IPS-18a (cell line): ENCODE data around the gene ATP2B2.

Experiments
- H3K27ac ChIP-seq: one replicate; pipeline ENCODE4 v1.5.1; 2013; ENCODE audit warnings: low read length
- H3K27me3 ChIP-seq: one replicate; pipeline ENCODE4 v1.6.1; 2013; ENCODE audit warnings: mild to moderate bottlenecking, low read length; ENCODE audit not compliant: control insufficient read depth, insufficient read depth
- H3K36me3 ChIP-seq: one replicate; pipeline ENCODE4 v1.6.1; 2013; ENCODE audit warnings: low read depth, low read length; ENCODE audit not compliant: control insufficient read depth
- H3K4me1 ChIP-seq: one replicate; pipeline ENCODE4 v1.6.1; 2013; ENCODE audit warnings: low read depth, low read length; ENCODE audit not compliant: control insufficient read depth
- H3K4me3 ChIP-seq: one replicate; pipeline ENCODE4 v1.5.1; 2013; ENCODE audit warnings: low read length
- H3K9ac ChIP-seq: one replicate; pipeline ENCODE4 v1.6.1; 2013; ENCODE audit warnings: mild to moderate bottlenecking, low read length, moderate library complexity
- H3K9me3 ChIP-seq: one replicate; pipeline ENCODE4 v1.6.1; 2013; ENCODE audit warnings: low read depth, low read length; ENCODE audit not compliant: control insufficient read depth

The ATP2B2 gene

DNA sequence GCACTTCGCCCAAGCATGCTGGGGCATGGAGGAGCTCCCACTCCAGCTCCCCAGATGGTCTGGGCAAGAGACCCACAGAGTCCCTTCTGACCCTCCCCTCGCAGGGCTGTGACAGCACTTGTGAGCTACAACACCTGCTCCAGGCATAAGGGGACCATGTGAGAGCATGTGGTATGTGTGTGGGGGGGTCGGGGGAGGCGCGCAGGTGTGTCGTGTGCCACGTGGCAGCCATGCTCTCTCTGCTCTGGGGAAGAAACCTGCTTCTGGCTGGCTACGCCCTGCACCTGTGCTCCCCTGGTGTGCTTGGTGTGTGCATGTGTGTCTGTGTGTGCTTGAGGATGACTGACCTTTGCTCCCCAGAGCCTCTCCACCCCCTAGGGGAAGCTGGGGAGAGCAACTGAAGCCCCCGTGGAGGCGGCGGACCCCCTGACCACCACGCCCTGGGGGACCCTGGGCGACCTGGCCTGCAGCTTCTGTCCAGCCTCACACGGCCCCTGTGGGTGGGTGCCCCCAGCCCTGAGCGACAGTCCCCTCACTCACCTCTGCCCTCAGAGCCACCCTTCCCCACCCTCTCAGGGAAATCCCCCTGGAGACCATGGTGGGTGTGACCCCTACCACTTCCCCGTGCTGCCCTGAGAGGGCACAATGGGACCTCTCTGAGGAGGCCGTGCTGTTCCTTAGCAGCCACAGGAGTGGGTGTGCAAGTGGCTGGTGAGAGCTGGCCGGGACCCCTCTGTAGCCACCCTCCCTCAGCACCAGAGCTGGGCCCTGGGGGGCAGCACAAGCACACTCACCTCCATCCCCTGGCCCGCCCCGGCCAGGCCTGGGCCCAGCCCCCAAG lies 167.8 kb downstream of the ATP2B2 start:
- no peak overlapping the region for H3K4me3 ChIP-seq
- no peaks in the 10 kb centered on the region for H3K27me3 ChIP-seq
- no peak overlapping the region for H3K9ac ChIP-seq
- H3K9me3 ChIP-seq, result no peaks in the 10 kb centered on the region
- no peaks in the 10 kb centered on the region for H3K36me3 ChIP-seq
- H3K27ac ChIP-seq, result no peak overlapping the region
- H3K4me1 ChIP-seq, result no peaks in the 10 kb centered on the region

DNA sequence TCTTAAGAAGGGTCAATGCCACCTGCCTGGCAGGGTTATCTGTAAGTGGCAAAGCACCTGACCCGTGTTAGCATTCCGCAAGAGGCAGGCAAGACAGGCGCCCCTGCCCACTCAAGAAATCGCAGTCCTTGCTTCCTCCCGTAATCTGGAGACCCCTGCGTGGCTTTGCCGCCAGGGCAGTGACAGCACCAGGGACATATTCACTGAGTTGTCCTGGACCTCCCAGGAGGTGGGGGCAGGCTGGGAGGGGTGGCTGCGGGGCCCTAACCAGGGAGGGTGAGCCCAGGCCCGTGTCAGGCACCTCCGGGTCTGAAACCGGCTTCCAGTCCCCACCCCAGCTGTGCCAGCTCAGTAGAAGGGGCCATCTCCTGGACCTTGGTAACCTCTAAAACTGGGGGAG lies 168.6 kb downstream of the ATP2B2 start:
- H3K36me3 ChIP-seq, result no peaks in the 10 kb centered on the region
- no peak overlapping the region for H3K9ac ChIP-seq
- no peaks in the 10 kb centered on the region for H3K27me3 ChIP-seq
- H3K27ac ChIP-seq, result no peak overlapping the region
- H3K4me3 ChIP-seq, result no peak overlapping the region
- H3K4me1 ChIP-seq, result no peaks in the 10 kb centered on the region
- no peaks in the 10 kb centered on the region for H3K9me3 ChIP-seq

DNA sequence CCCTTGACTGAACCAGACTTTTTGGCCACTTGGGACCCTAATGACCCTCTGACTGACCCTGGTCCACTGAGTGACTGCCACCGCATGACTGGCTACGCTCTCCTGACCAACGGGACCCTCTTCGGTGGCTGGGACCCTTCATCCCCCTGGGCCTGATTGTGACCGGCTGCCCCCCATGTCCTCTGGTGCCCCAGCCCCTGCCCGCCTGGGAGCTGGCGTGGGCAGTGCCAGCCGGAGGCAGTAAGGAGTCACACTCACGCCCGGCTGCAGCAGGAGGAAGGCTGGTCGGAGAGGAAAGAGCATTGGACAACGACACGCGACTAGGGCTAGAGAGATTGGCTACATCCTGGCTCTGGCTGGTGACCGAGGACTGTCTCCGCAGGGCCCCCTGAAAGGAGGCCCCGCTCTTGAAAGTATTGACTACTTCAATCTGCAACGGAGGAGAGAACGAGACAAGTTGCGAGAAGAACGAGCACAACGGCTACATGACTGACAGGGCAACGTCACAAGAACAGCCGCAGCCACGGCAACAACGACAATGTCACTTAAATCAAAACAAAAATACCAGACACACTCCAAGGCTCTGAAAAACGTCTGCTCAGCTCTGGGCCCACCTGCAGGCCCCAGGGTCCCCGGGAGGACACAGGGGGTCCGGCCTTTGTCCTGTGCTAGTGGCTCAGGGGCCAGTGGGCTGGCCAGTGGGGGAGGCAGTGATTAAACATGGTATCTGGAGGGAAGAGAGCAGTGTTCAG lies 169.3 kb downstream of the ATP2B2 start:
- Histone ChIP-seq H3K4me1 (no peaks in the 10 kb centered on the region), H3K27ac (no peak overlapping the region), H3K27me3 (no peaks in the 10 kb centered on the region), H3K9me3 (no peaks in the 10 kb centered on the region), H3K9ac (no peak overlapping the region), H3K4me3 (no peak overlapping the region), H3K36me3 (no peaks in the 10 kb centered on the region)

DNA sequence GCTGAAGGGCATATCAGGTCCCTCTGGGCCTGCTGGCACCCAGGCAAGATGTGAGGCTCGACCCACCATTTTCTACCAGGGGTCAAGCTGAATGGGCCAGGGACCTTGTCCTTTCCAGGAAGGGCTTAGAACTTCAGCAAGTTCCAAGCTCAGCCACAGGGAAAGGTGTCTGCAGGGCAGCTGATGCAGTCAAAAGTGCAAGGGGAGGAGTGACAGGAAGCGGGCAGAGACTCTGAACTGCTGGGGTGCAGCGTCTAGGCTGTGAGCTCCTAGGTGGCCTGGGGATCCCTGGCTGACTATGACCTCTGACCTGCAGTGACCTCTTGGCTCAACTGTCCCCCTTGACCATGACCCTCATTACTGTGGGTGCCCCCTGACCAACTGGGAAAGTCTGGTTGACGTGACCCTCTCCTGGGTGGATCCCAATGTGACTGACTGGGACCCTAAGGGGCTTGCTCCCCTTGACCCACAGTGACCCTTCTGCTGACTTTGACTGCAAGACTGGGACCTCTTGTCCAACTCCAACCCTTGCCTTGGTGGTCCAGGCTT lies 170.1 kb downstream of the ATP2B2 start:
- H3K36me3 ChIP-seq, result no peaks in the 10 kb centered on the region
- H3K27ac ChIP-seq, result no peak overlapping the region
- H3K9ac ChIP-seq, result no peak overlapping the region

DNA sequence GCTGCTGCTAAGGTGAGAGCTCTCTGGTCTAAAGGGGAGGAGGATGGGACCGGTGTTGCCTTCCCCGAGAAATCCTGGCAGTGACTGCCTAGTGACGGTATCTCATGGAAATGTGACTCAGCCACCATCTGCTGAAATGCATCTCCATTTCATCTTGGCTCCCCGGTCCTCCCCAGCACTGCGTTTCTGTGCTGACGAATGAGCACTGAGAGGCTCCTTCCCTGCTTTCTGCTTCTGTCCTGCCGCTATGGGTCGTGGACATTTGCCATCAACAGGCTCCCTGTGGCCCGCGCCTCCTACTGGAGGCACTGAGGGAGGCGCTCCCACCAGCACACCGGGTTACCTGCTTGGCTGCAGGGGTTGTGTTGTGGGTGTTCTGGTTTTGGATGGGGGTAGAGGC lies 170.9 kb downstream of the ATP2B2 start:
- Histone ChIP-seq H3K27ac (no peak overlapping the region), H3K4me1 (no peaks in the 10 kb centered on the region), H3K27me3 (peaks cover 4% of the 10 kb centered on the region), H3K36me3 (no peaks in the 10 kb centered on the region), H3K4me3 (no peak overlapping the region), H3K9me3 (no peaks in the 10 kb centered on the region), H3K9ac (no peak overlapping the region)

More for the DNA sequence above, 170.1 kb downstream of the ATP2B2 start:
- Histone ChIP-seq H3K9me3 (no peaks in the 10 kb centered on the region), H3K27me3 (no peaks in the 10 kb centered on the region), H3K4me3 (no peak overlapping the region), H3K4me1 (no peaks in the 10 kb centered on the region)

DNA sequence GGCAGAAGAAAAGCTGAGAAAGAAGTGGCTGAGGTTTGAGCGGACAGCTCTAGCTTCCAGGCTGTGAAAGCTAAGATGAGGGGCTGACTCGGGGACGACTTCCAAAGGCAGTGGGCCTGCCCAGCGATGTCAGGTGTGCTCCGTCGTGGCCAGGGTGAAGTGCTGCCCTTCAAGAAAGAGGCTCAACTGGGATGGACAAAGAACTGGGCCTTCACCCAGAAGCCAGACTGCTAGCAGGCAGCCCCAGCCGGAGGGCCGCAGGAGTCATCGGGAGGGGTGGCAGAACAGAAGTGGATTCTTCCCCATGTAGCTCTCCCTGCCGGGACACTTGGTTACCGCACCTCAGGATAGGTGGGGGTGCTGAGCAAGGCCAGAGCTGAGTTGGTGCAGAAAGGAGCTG lies 171.3 kb downstream of the ATP2B2 start:
- Histone ChIP-seq H3K36me3 (no peaks in the 10 kb centered on the region), H3K9ac (no peak overlapping the region), H3K4me3 (no peak overlapping the region), H3K27ac (no peak overlapping the region), H3K4me1 (no peaks in the 10 kb centered on the region), H3K27me3 (peaks cover 4% of the 10 kb centered on the region), H3K9me3 (no peaks in the 10 kb centered on the region)

DNA sequence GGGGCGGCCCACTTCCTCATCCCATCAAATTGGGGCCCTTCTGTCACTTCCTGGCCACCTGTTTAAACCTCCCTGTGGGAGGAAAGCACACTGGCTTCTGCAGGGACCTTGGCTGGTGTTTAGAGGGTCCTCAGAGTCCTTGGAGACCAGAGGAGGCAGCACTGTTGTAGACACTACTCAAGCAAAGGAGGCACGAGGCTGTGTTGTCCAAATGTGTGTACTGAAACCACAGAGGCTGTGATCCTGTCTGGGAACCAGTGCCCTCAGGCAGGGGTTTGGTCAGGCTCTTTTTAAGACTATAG lies 172.1 kb downstream of the ATP2B2 start:
- H3K36me3 ChIP-seq, result no peaks in the 10 kb centered on the region
- peaks cover 6% of the 10 kb centered on the region for H3K27me3 ChIP-seq
- H3K9ac ChIP-seq, result no peak overlapping the region
- H3K9me3 ChIP-seq, result no peaks in the 10 kb centered on the region
- H3K27ac ChIP-seq, result no peak overlapping the region
- no peak overlapping the region for H3K4me3 ChIP-seq
- H3K4me1 ChIP-seq, result no peaks in the 10 kb centered on the region

DNA sequence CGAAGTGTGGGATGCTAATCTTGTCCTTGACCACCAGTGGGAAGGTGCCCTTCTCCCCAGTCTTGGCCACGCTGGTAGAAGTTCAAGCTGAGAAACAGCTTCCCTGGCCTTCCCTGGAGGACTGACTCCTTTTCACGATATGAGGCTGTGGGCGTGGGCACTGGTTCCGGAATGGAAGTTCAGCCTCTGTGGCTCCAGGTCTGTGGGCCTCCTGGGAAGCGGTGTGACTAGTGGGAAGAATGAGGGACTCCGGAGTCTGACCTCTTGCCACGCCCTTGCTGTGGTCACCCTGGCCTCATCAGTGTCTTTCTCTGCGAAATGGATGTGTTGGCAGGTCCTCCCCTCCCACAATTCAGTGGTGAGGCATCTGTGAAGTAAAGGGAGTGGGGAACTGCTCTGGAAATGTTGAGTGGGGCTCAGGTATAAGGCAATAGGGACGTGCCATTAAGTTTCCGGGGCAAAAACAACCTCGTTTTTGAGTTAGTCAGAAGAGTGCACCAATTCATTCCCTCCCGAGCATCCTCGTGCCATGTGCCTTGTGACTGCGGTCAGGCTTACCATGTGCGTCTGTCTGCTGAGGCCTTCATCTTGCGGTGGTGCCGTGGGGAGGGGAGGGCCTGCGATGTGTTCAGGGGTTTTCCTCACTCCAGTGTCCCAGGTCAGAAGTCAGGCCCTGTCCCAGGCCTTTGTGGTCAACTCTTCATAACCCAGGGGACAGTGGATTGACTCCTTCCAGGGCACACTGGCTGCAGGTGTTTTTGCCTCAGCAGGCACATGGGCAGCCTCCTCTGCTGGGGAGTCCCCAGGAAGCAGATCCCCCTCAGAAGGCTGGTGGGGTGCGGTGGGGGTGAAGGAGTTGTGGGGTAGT lies 172.7 kb downstream of the ATP2B2 start:
- no peak overlapping the region for H3K4me3 ChIP-seq
- no peak overlapping the region for H3K27ac ChIP-seq
- no peaks in the 10 kb centered on the region for H3K4me1 ChIP-seq
- H3K9me3 ChIP-seq, result no peaks in the 10 kb centered on the region
- peaks cover 9% of the 10 kb centered on the region for H3K27me3 ChIP-seq
- no peaks in the 10 kb centered on the region for H3K36me3 ChIP-seq
- no peak overlapping the region for H3K9ac ChIP-seq

DNA sequence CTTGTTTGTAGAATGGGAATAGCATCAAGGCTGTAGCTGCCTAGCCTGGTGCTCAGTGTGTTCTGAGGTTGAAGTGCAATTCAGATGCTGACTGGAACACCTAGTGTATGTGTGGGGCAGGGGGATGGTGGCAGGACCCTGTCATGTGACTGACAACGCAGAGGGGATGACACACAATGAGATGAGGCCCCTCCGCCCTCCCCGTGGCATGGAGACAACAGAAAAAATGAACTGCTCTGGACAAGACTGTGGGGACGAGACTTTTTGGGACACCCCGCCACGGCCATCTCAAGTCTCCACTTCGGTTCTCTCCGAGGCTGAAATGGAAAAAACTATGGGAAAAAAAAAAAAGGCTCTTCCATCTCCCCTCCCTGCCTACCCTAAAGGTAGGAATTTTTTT lies 174.1 kb downstream of the ATP2B2 start:
- Histone ChIP-seq H3K9me3 (no peaks in the 10 kb centered on the region), H3K4me3 (no peak overlapping the region), H3K4me1 (no peaks in the 10 kb centered on the region), H3K27ac (no peak overlapping the region), H3K36me3 (no peaks in the 10 kb centered on the region), H3K9ac (no peak overlapping the region), H3K27me3 (peaks cover 19% of the 10 kb centered on the region)

DNA sequence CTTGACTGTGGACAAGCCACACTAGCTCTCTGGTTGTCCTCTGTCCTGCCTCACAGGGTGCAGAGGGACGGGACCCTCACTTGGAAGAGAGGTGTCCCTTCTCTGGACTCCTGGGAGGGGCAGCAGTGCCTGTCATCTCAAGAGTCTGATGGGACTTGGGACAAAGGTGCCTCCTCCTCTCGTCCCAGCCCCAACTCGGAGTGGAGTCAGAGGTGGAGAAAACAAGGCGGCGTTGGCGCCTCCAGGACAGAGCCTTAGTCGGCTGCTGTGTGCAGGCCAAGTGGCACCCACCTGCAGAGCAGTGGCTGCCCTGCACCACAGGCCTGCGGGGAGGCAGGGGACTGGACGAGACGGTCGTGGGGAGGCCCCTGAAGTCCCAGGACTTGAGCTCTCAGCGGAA lies 175.1 kb downstream of the ATP2B2 start:
- Histone ChIP-seq H3K27me3 (peaks cover 19% of the 10 kb centered on the region), H3K4me3 (no peak overlapping the region), H3K27ac (no peak overlapping the region), H3K9ac (no peak overlapping the region), H3K9me3 (no peaks in the 10 kb centered on the region), H3K4me1 (no peaks in the 10 kb centered on the region), H3K36me3 (no peaks in the 10 kb centered on the region)

DNA sequence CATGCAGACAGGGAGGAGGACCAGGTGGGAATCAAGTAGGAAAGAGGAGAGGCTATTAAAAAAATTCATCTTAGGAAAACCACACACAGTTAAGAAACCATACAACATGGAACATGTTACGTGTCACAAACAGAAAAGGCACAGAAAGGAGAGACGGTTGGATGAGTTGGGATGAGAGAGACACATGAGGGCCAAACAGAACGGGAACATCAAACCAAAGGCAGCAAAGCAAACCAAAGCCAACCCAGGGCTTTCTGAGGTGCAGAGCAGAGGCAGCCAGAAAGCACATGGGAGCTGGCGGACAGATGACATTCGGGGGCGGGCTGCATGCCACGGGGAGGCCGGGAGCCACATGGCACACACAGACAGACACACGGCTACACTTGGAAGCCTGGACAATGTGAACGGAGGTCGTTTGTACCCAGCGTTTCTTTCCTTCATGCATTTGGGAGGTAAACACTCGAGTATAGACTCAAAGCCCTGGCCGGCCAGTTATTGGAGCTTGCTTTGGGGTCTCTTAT lies 175.8 kb downstream of the ATP2B2 start:
- Histone ChIP-seq H3K4me3 (no peak overlapping the region), H3K27me3 (peaks cover 19% of the 10 kb centered on the region), H3K9ac (no peak overlapping the region), H3K4me1 (no peaks in the 10 kb centered on the region), H3K9me3 (no peaks in the 10 kb centered on the region), H3K36me3 (no peaks in the 10 kb centered on the region), H3K27ac (no peak overlapping the region)
